Body of pancreas (tissue), 4 donors: ENCODE results near the gene BTBD9. TPM values are rescaled to one million over a fixed set of nuclear protein-coding genes. Genes with fewer than 3 reads are reported as not detected.
"Not testable (repeated sequence)": the region's sequence is repeated elsewhere in the genome, so short reads cannot be mapped to it uniquely, and the experiment has no call there.

Experiments used
- ATAC-seq: fragments of 150-250 bp; one replicate; pipeline ENCODE4 v1.9.1; 2016
- DNase-seq, 4 donors: peaks; one replicate each; pipeline ENCODE4 v3.0.0-alpha.2; 2019
- H3K27ac ChIP-seq, 4 donors: fragments of 200-600 bp; sonication (generic); 1 replicate in 3 of 4; 2 replicates in 1 of 4; pipeline versions ENCODE4 v1.5.1 to v1.6.1; 2016 to 2019; ENCODE audit warnings: mild to moderate bottlenecking in 1 of 4, mixed read lengths in 1 of 4, moderate library complexity in 1 of 4
- H3K27me3 ChIP-seq, 2 donors: fragments of 200-600 bp; sonication (generic); one replicate each; pipeline ENCODE4 v1.6.0; 2016; ENCODE audit warnings: mild to moderate bottlenecking in 1 of 2
- H3K36me3 ChIP-seq, 2 donors: fragments of 200-600 bp; sonication (generic); replicated peaks in 1 of 2; 2 replicates each; pipeline ENCODE4 v1.5.1; 2016; ENCODE audit warnings: low read depth in 2 of 2; ENCODE audit not compliant: insufficient read depth in 1 of 2
- H3K4me1 ChIP-seq: fragments of 200-600 bp; sonication (generic); one replicate; pipeline ENCODE4 v1.6.0; 2016
- H3K4me3 ChIP-seq, 2 donors: fragments of 200-600 bp; sonication (generic); 1 replicate in 1 of 2; 2 replicates in 1 of 2; pipeline ENCODE4 v1.5.1; 2016 to 2019
- H3K9me3 ChIP-seq, 3 donors: fragments of 200-600 bp; sonication (generic); 1 replicate in 2 of 3; 2 replicates in 1 of 3; pipeline ENCODE4 v1.5.1; 2016
- CTCF ChIP-seq, 7 experiments: fragments of 450-650 bp in 4 of 7; fragments of 200-600 bp in 3 of 7; sonication (generic) in 3 of 7; IDR thresholded peaks; one replicate each; pipeline ENCODE4 v1.5.1; 2016 to 2019; ENCODE audit warnings: antibody characterized with exemption in 7 of 7
- POLR2A ChIP-seq, 3 donors: fragments of 450-650 bp; IDR thresholded peaks; one replicate each; pipeline ENCODE4 v1.6.1; 2016; ENCODE audit warnings: antibody characterized with exemption in 3 of 3, mild to moderate bottlenecking in 2 of 3
- WGBS, 2 donors: methylation state at CpG; one replicate each; pipeline ENCODE4 v1.1.5; 2017; 5-methylcytosine and 5-hydroxymethylcytosine counted together
- intact Hi-C: fragments of 100-400 bp; cut with DNase I; formaldehyde crosslinking; loops from one replicate; pipeline ENCODE4 v1.15.1; 2023
- total RNA-seq, 2 donors: library from RNA; depleted of rRNA; stranded (reverse); fragments of >200 nt; gene quantifications; one replicate each; pipeline ENCODE4 v1.1.0, GENCODE V29; 2016

BTBD9 gene
- total RNA-seq, 2 donors from 2014 or later: 11.9 to 29.3 TPM

GRCh38 chr6:38350942-38351341, 288.8 kb downstream of the BTBD9 start:
- intact Hi-C loops: no loop called here
- no peak for ATAC-seq
- no peak for TF ChIP-seq CTCF (IDR thresholded peaks at IDR 0.05)
- Histone ChIP-seq H3K27me3 (no peaks in the 10 kb centered on the region), H3K4me1 (no peaks in the 10 kb centered on the region), H3K9me3 (no peaks in the 10 kb centered on the region), H3K4me3 (no peak overlapping the region), H3K27ac (no peak overlapping the region), H3K36me3 (no peaks in the 10 kb centered on the region)
- no peak for DNase-seq

- no peak overlapping the region for H3K27ac ChIP-seq
- no peak for ATAC-seq
- no peak overlapping the region for H3K4me3 ChIP-seq
- no peak for TF ChIP-seq POLR2A (IDR thresholded peaks at IDR 0.05)
- no peak for TF ChIP-seq CTCF (IDR thresholded peaks at IDR 0.05)
- H3K27me3 ChIP-seq: no peaks in the 10 kb centered on the region
- H3K9me3 ChIP-seq: no peaks in the 10 kb centered on the region
- no peaks in the 10 kb centered on the region for H3K4me1 ChIP-seq
- no peak for DNase-seq
- intact Hi-C loops: no loop called here
- H3K36me3 ChIP-seq: no peaks in the 10 kb centered on the region
- 86 to 89% methylated on average over 4 of the region's 4 CpGs for WGBS, 2 donors
Measured at GRCh38 chr6:38350220-38350619, 289.5 kb downstream of the BTBD9 start.

GRCh38 chr6:38349795-38350194, 289.9 kb downstream of the BTBD9 start:
- no peak for DNase-seq
- intact Hi-C loops: no loop called here
- WGBS, 2 donors: 81 to 87% methylated on average over 3 of the region's 3 CpGs
- H3K4me1 ChIP-seq: no peaks in the 10 kb centered on the region
- no peaks in the 10 kb centered on the region for H3K9me3 ChIP-seq
- H3K27ac ChIP-seq: no peak overlapping the region
- peak; percentile 18 for ATAC-seq
- no peak overlapping the region for H3K4me3 ChIP-seq
- no peaks in the 10 kb centered on the region for H3K36me3 ChIP-seq
- no peaks in the 10 kb centered on the region for H3K27me3 ChIP-seq
- TF ChIP-seq CTCF (IDR thresholded peaks at IDR 0.05) (no peak), POLR2A (IDR thresholded peaks at IDR 0.05) (no peak)

GRCh38 chr6:38349221-38349620, 290.5 kb downstream of the BTBD9 start:
- ATAC-seq (no peak), DNase-seq (no peak)
- H3K4me1 ChIP-seq: no peaks in the 10 kb centered on the region
- H3K4me3 ChIP-seq: no peak overlapping the region
- 81 to 92% methylated on average over 2 of the region's 2 CpGs for WGBS, 2 donors
- no peak for TF ChIP-seq POLR2A (IDR thresholded peaks at IDR 0.05)
- TF ChIP-seq CTCF (IDR thresholded peaks at IDR 0.05): no peak
- H3K27me3 ChIP-seq: no peaks in the 10 kb centered on the region
- no peaks in the 10 kb centered on the region for H3K9me3 ChIP-seq
- intact Hi-C loops: no loop called here
- H3K27ac ChIP-seq: no peak overlapping the region
- no peaks in the 10 kb centered on the region for H3K36me3 ChIP-seq

- DNase-seq (no peak), ATAC-seq (no peak)
- 90 to 98% methylated on average over 3 of the region's 3 CpGs for WGBS, 2 donors
- Histone ChIP-seq H3K27me3 (no peaks in the 10 kb centered on the region), H3K4me1 (no peaks in the 10 kb centered on the region), H3K9me3 (no peaks in the 10 kb centered on the region), H3K4me3 (no peak overlapping the region), H3K36me3 (no peaks in the 10 kb centered on the region), H3K27ac (no peak overlapping the region)
- intact Hi-C loops: no loop called here
- TF ChIP-seq CTCF (IDR thresholded peaks at IDR 0.05): no peak
- TF ChIP-seq POLR2A (IDR thresholded peaks at IDR 0.05): no peak
Measured at GRCh38 chr6:38348371-38348770, 291.4 kb downstream of the BTBD9 start.

GRCh38 chr6:38347829-38348228, 291.9 kb downstream of the BTBD9 start:
- intact Hi-C loops, H3K27me3 ChIP-seq, DNase-seq, H3K27ac ChIP-seq, ATAC-seq, H3K9me3 ChIP-seq, H3K4me3 ChIP-seq, H3K36me3 ChIP-seq, H3K4me1 ChIP-seq: not testable (repeated sequence)
- WGBS, 2 donors: 91 to 95% methylated on average over 8 of the region's 8 CpGs
